Panc1 (cell line): ENCODE data around the gene NCAM1. TPM values are rescaled to one million over a fixed set of nuclear protein-coding genes. Genes with fewer than 3 reads are reported as not detected.

ENCODE experiments used
- ATAC-seq: fragments of 200-7000 bp; cut with Tn5 transposase; 2 replicates; pipeline ENCODE4 v1.9.1; 2020; ENCODE audit warnings: mild to moderate bottlenecking, moderate library complexity
- BruUV-seq: library from RNA; stranded (reverse); fragments of 400-500 nt; replicated peaks from 2 replicates; lab custom pipeline; 2021; lab: Mats Ljungman, UMichigan
- CTCF ChIA-PET: fragments of 300-600 bp; sonication (Branson Sonifier 250); formaldehyde crosslinking; loops from one replicate; lab custom pipeline; 2022; ENCODE audit warnings: antibody characterized with exemption; lab: Charles Lee
- POLR2A ChIA-PET: fragments of 300-600 bp; sonication (Branson Sonifier 250); formaldehyde crosslinking; loops from one replicate; lab custom pipeline; 2022; ENCODE audit warnings: antibody characterized with exemption; lab: Charles Lee
- DNase-seq: peaks from one replicate; pipeline ENCODE4 v3.0.0-alpha.2; 2010; ENCODE audit warnings: low read depth, low spot score
- H3K27ac ChIP-seq: 2 replicates; pipeline ENCODE4 v1.5.1; 2011; ENCODE audit warnings: mild to moderate bottlenecking, low read length, inconsistent platforms
- H3K27me3 ChIP-seq: fragments of 200-500 bp; sonication (Bioruptor generic); 2 replicates; pipeline ENCODE4 v1.6.0; 2014; ENCODE audit warnings: low read length, inconsistent platforms; ENCODE audit not compliant: control insufficient read depth, insufficient read depth
- H3K36me3 ChIP-seq: fragments of 200-500 bp; sonication (Bioruptor generic); 2 replicates; pipeline ENCODE4 v1.5.1; 2014; ENCODE audit warnings: inconsistent platforms, mild to moderate bottlenecking, low read length, moderate library complexity; ENCODE audit not compliant: control insufficient read depth, insufficient read depth
- H3K4me1 ChIP-seq: 2 replicates; pipeline ENCODE4 v1.5.1; 2011; ENCODE audit warnings: inconsistent platforms, mild to moderate bottlenecking, low read length, moderate library complexity; ENCODE audit not compliant: control insufficient read depth, insufficient read depth
- H3K4me3 ChIP-seq, 2 experiments: 2 replicates each; pipeline ENCODE4 v1.5.1; 2011 to 2012; ENCODE audit warnings: low read depth in 2 of 2, low read length in 2 of 2, mild to moderate bottlenecking in 2 of 2, inconsistent platforms in 1 of 2, moderate library complexity in 1 of 2
- H3K9me3 ChIP-seq: fragments of 200-500 bp; sonication (Bioruptor generic); 2 replicates; pipeline ENCODE4 v1.5.1; 2014; ENCODE audit warnings: low read depth, mild to moderate bottlenecking, inconsistent platforms, low read length, moderate library complexity; ENCODE audit not compliant: control insufficient read depth, insufficient read depth
- CTCF ChIP-seq: fragments of 450-650 bp; IDR thresholded peaks from 2 replicates; pipeline ENCODE4 v1.5.1; 2017; ENCODE audit warnings: mild to moderate bottlenecking
- POLR2AphosphoS5 ChIP-seq: IDR thresholded peaks from 2 replicates; pipeline ENCODE4 v1.6.1; 2012; ENCODE audit warnings: mild to moderate bottlenecking, low read depth, low read length, moderate library complexity
- REST ChIP-seq, 2 experiments: IDR thresholded peaks; 2 replicates each; pipeline ENCODE4 v1.6.1; 2011 to 2012; ENCODE audit warnings: low read depth in 2 of 2, control low read depth in 1 of 2, low read length in 1 of 2, mild to moderate bottlenecking in 1 of 2, moderate library complexity in 1 of 2; ENCODE audit not compliant: insufficient read depth in 1 of 2
- SIN3A ChIP-seq: IDR thresholded peaks from 2 replicates; pipeline ENCODE4 v1.6.1; 2012; ENCODE audit warnings: low read depth, mild to moderate bottlenecking, low read length, moderate library complexity, borderline replicate concordance; ENCODE audit not compliant: insufficient read depth
- TCF7L2 ChIP-seq: IDR thresholded peaks from 2 replicates; pipeline ENCODE4 v1.6.1; 2011; ENCODE audit warnings: mild to moderate bottlenecking, low read depth, low read length, inconsistent platforms
- in situ Hi-C: cut with HindIII; loops from 2 replicates; pipeline ENCODE4 v1.10.0; 2016; ENCODE audit warnings: low sequenced_read_pairs, low pct_unique_long_range_greater_than_20kb
- intact Hi-C: fragments of 100-400 bp; cut with micrococcal nuclease; formaldehyde crosslinking; loops from one replicate; pipeline ENCODE4 v1.10.0; 2022; ENCODE audit not compliant: unreplicated experiment
- total RNA-seq: library from RNA; stranded (reverse); gene quantifications from one replicate; pipeline ENCODE4 v1.2.1, GENCODE V29; 2021; ENCODE audit not compliant: unreplicated experiment

Gene NCAM1
- total RNA-seq, 1 experiment from 2014 or later: 0.18 TPM

- intact Hi-C loops (no loop called here), in situ Hi-C loops (no loop called here)
- no peaks in the 10 kb centered on the region for H3K4me1 ChIP-seq
- no peaks in the 10 kb centered on the region for H3K27me3 ChIP-seq
- ATAC-seq (no peak), DNase-seq (no peak)
- ChIA-PET CTCF (interaction anchor here (0.5 kb wide), 1 partner anchor 242 kb away, joined by 3 read pairs; no protein-coding TSS in a partner anchor), POLR2A (no interaction called here)
- no peak overlapping the region for H3K4me3 ChIP-seq
- H3K27ac ChIP-seq: no peak overlapping the region
- TF ChIP-seq SIN3A: no peak
- no peak for TF ChIP-seq TCF7L2
- TF ChIP-seq POLR2AphosphoS5: no peak
- TF ChIP-seq CTCF: no peak
- TF ChIP-seq REST (IDR thresholded peaks at IDR 0.05; ENCODE audit: insufficient read depth in 1 of 2, low read depth in 2 of 2, low read length in 1 of 2): no peak
- no peaks in the 10 kb centered on the region for H3K36me3 ChIP-seq
- no TSS peak for BruUV-seq
- no peaks in the 10 kb centered on the region for H3K9me3 ChIP-seq
Observed at GRCh38 chr11:113272281-113272680, 311.1 kb downstream of the NCAM1 start.

DNA sequence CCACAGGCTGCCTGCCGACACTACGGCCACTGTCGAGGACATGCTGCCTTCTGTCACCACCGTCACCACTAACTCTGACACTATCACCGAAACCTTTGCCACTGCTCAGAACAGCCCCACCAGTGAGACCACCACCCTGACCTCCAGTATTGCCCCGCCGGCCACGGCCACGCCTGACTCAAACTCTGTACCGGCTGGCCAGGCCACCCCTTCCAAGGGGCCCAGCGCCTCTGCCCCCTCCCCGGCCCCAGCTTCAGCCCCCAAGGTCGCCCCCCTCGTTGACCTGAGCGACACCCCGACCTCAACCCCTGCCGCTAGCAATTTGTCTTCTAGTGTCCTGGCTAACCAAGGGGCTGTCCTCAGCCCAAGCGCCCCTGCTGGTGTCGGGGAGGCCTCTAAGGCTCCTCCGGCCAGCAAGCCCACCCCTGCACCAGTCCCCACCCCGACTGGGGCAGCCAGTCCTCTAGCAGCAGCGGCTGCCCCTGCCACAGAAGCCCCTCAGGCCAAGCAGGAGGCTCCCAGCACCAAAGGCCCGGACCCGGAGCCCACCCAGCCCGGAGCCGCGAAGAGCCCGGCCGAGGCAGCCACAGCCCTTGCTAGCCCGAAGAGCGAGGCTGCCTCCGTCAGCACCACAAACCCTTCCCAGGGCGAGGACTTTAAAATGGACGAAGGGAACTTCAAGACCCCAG lies 311.9 kb downstream of the NCAM1 start:
- CTCF ChIA-PET: interaction anchor here (0.5 kb wide), 1 partner anchor 241 kb away, joined by 3 read pairs; no protein-coding TSS in a partner anchor
- no peaks in the 10 kb centered on the region for H3K9me3 ChIP-seq
- H3K4me3 ChIP-seq: no peak overlapping the region
- TF ChIP-seq TCF7L2: no peak
- TF ChIP-seq REST (IDR thresholded peaks at IDR 0.05; ENCODE audit: insufficient read depth in 1 of 2, low read depth in 2 of 2, low read length in 1 of 2): no peak
- DNase-seq (no peak), ATAC-seq (no peak)
- intact Hi-C loops: no loop called here
- H3K36me3 ChIP-seq: no peaks in the 10 kb centered on the region
- no peaks in the 10 kb centered on the region for H3K27me3 ChIP-seq
- H3K4me1 ChIP-seq: no peaks in the 10 kb centered on the region
- POLR2A ChIA-PET: no interaction called here
- no peak overlapping the region for H3K27ac ChIP-seq
- no TSS peak for BruUV-seq
- in situ Hi-C loops: no loop called here
